BE2C (cell line): Measurements from ENCODE around the gene ALDH16A1. TPM values are rescaled to one million over a fixed set of nuclear protein-coding genes. Genes with fewer than 3 reads are reported as not detected.

Source experiments
- DNase-seq: peaks from one replicate; pipeline ENCODE4 v3.0.0-alpha.2; 2020
- H3K27me3 ChIP-seq: fragments of 250-450 bp; sonication (Bioruptor Pico); 2 replicates; pipeline ENCODE4 v1.5.1; 2020; ENCODE audit warnings: mild to moderate bottlenecking
- H3K36me3 ChIP-seq: fragments of 250-450 bp; sonication (Bioruptor Pico); 2 replicates; pipeline ENCODE4 v1.5.1; 2020; ENCODE audit warnings: mild to moderate bottlenecking
- H3K4me1 ChIP-seq: fragments of 250-450 bp; sonication (Bioruptor Pico); 2 replicates; pipeline ENCODE4 v1.5.1; 2020
- H3K4me3 ChIP-seq: 2 replicates; pipeline ENCODE4 v1.5.1; 2011; ENCODE audit warnings: low read depth, low read length
- H3K9me3 ChIP-seq: fragments of 250-450 bp; sonication (Bioruptor Pico); 2 replicates; pipeline ENCODE4 v1.5.1; 2020
- polyA plus RNA-seq: library from polyadenylated mRNA; unstranded; fragments of >200 nt; gene quantifications from one replicate; pipeline ENCODE4 v1.2.1, GENCODE V29; 2012; ENCODE audit warnings: low read depth, missing spikeins; ENCODE audit not compliant: insufficient read length, insufficient read depth
- TF ChIP-seq, protein P1 (sequence below): IDR thresholded peaks from 2 replicates; pipeline ENCODE4 v1.5.1; 2012; ENCODE audit warnings: mild to moderate bottlenecking, low read depth, low read length

The ALDH16A1 gene
- polyA plus RNA-seq = 20.3 TPM

DNA sequence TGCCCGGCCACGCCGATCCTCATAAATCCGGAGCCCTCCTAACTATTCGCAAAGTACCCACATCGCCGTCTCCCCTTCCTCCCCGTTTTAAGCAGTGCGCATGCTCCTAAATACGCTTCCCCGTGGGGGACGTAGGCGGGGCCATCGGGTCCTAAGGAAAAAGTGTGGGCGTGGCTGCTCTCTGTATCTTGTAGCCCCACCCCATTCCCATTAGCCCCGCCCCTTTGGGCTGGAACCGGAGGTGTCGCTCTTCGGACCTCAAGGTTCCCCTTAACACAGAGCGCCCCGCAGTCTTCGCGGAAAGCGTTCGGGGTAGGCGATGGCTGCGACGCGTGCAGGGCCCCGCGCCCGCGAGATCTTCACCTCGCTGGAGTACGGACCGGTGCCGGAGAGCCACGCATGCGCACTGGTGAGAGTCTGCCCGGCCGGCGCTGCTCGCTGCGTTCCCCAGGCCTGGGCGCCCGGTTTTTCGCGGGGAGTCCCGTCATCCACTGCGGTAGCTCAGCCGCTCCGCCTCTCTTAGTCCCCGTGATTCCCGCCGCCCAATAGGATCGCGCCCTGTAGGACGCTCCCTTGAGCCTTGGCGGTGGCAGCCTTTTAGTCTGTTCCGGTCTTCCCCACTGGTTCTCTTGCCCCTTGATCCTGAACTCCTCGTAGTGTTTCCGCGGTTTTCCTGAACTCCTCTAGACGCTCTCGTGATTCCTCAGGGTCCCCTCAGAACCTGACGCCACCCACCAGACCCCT lies at the start of gene ALDH16A1:
TSS of gene ALDH16A1 (plus strand) at position 213 of the 744 bp plus-strand sequence. CDS start at position 320, 107 bp downstream.
- H3K27me3 ChIP-seq = no peaks in the 10 kb centered on the region
- TF ChIP-seq, protein P1, sequence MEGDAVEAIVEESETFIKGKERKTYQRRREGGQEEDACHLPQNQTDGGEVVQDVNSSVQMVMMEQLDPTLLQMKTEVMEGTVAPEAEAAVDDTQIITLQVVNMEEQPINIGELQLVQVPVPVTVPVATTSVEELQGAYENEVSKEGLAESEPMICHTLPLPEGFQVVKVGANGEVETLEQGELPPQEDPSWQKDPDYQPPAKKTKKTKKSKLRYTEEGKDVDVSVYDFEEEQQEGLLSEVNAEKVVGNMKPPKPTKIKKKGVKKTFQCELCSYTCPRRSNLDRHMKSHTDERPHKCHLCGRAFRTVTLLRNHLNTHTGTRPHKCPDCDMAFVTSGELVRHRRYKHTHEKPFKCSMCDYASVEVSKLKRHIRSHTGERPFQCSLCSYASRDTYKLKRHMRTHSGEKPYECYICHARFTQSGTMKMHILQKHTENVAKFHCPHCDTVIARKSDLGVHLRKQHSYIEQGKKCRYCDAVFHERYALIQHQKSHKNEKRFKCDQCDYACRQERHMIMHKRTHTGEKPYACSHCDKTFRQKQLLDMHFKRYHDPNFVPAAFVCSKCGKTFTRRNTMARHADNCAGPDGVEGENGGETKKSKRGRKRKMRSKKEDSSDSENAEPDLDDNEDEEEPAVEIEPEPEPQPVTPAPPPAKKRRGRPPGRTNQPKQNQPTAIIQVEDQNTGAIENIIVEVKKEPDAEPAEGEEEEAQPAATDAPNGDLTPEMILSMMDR = no peak
- H3K36me3 ChIP-seq = peaks cover 14% of the 10 kb centered on the region
- DNase-seq = peak; percentile 99
- peak within 1 kb of the TSS; percentile 76 for H3K4me3 ChIP-seq
- H3K4me1 ChIP-seq = no peaks in the 10 kb centered on the region
- no peaks in the 10 kb centered on the region for H3K9me3 ChIP-seq

- TF ChIP-seq, protein P1 = no peak
- H3K36me3 ChIP-seq = no peaks in the 10 kb centered on the region
- H3K27me3 ChIP-seq = no peaks in the 10 kb centered on the region
- no peaks in the 10 kb centered on the region for H3K4me1 ChIP-seq
- no peak for DNase-seq
- H3K9me3 ChIP-seq = no peaks in the 10 kb centered on the region
- H3K4me3 ChIP-seq = no peak overlapping the region
These were observed 49.4 kb upstream of the ALDH16A1 start for GRCh38 chr19:49403404-49404187.

- DNase-seq = no peak
- no peak overlapping the region for H3K4me3 ChIP-seq
- no peaks in the 10 kb centered on the region for H3K9me3 ChIP-seq
- TF ChIP-seq, protein P1 = no peak
- H3K4me1 ChIP-seq = no peaks in the 10 kb centered on the region
- H3K27me3 ChIP-seq = no peaks in the 10 kb centered on the region
- no peaks in the 10 kb centered on the region for H3K36me3 ChIP-seq
These were observed 45.9 kb upstream of the ALDH16A1 start for GRCh38 chr19:49407079-49407478.

DNA sequence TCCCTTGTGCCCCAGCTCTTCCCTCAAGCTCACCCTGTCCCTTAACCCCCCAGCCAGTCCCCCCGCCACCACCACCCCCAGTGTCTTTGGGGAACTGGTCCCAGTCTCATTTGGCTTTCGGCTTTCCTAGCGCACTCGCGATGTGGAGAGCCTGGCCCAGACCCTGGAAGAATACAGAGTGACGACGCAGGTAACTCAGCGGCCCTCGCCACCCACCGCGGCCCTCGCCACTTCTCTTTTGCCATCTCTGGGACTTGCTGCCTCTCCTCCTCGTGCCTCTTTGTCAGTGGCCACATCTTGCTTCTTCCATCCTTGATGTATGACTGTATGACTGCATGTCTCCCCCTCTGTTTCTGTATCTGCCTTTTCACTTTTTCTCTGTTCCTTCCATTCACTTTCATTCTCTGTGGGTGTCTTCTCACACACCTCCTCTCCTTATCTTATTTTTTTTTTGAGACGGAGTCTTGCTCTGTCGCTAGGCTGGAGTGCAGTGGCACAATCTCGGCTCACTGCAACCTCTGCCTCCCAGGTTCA lies 45.5 kb upstream of the ALDH16A1 start:
- H3K9me3 ChIP-seq = no peaks in the 10 kb centered on the region
- TF ChIP-seq, protein P1 = no peak

DNA sequence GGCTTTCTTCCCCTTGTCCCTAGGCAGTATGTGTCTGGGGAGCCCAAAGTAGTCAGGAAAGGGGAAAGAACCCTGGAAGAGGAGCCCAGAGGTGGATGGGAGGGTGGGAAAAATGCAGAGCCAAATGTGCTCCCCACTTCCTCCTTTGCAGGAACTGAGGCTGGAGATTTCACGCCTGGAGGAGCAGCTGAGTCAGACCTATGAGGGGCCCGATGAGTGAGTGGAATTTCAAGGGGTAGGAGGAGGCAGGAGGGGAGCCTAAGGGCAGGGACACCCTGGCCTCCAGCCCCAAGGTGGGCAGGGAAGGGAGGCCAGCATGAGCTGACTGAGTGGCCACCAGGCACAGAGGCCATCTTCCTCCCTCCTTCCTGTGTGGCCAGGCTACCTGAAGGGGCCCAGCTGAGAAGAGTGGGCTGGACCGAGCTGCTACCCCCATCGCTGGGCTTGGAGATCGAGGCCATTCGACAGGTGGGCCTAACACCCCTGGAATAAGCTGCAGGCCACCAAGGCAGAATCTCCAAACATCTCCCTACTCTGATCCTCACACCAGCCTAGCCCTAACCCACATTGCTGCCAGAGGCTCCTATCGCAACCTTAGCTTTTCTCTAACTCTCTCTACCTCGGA lies 44.1 kb upstream of the ALDH16A1 start:
- H3K4me3 ChIP-seq = no peak overlapping the region
- peaks cover 7% of the 10 kb centered on the region for H3K4me1 ChIP-seq
- no peak for DNase-seq
- H3K9me3 ChIP-seq = no peaks in the 10 kb centered on the region
- TF ChIP-seq, protein P1 = no peak
- no peaks in the 10 kb centered on the region for H3K36me3 ChIP-seq
- no peaks in the 10 kb centered on the region for H3K27me3 ChIP-seq

More for the DNA sequence above, 45.5 kb upstream of the ALDH16A1 start:
- DNase-seq = no peak
- Histone ChIP-seq H3K4me3 (no peak overlapping the region), H3K36me3 (no peaks in the 10 kb centered on the region), H3K27me3 (no peaks in the 10 kb centered on the region), H3K4me1 (no peaks in the 10 kb centered on the region)
